GM19043 (cell line): ENCODE results near the gene TLX2.
A peak's percentile ranks its signal among the peaks of the same experiment; 100 is the strongest.

Source experiments
- ATAC-seq: cut with Tn5 transposase; IDR thresholded peaks from one replicate; pipeline ENCODE4 v1.9.1; 2021; ENCODE audit warnings: low read depth; ENCODE audit not compliant: unreplicated experiment

The TLX2 gene

GRCh38 chr2:74511104-74511989 lies 2.9 kb upstream of the TLX2 start:
- no peak for ATAC-seq

DNA sequence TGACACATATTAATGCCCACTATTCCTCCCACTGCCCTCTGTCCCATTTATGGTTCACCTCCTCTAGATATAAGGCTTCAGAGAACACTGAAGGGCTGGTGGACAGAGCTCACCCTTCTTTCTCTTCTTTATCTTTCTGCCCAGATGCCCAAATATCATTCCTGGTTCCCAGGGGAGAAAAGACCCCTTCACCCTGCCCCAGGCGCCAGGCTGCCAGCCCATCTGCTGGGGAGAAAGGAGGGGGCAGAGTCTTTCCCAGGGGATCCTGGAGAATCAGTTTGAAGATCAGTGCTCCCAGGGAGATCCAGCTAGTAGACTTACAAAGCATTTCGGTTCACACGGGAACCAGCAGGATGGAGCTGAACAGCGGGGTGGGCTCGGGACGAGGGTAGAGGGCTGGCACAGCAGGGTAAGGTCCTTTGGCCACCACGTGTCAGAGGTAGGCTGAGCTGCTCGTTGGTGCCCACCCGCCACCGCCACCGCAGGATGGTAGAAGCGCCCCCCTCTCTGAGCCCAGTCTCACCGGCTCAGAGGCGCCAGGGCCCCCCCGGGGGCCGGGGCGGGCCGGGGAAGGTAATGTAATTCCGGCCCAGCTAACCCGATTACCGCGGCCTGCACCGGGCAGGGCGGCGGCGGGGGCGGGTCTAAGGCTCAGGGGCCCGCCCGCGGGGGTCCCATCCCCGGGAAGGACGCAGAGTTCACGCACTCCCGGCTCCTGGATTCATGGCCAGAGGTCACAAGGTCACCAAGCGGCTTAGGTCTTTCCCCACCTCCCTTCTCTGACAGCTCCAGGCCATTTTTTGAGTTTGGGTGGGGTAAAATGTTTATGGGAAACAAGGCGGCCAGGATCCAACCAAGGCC lies 1.3 kb upstream of the TLX2 start:
- no peak for ATAC-seq

DNA sequence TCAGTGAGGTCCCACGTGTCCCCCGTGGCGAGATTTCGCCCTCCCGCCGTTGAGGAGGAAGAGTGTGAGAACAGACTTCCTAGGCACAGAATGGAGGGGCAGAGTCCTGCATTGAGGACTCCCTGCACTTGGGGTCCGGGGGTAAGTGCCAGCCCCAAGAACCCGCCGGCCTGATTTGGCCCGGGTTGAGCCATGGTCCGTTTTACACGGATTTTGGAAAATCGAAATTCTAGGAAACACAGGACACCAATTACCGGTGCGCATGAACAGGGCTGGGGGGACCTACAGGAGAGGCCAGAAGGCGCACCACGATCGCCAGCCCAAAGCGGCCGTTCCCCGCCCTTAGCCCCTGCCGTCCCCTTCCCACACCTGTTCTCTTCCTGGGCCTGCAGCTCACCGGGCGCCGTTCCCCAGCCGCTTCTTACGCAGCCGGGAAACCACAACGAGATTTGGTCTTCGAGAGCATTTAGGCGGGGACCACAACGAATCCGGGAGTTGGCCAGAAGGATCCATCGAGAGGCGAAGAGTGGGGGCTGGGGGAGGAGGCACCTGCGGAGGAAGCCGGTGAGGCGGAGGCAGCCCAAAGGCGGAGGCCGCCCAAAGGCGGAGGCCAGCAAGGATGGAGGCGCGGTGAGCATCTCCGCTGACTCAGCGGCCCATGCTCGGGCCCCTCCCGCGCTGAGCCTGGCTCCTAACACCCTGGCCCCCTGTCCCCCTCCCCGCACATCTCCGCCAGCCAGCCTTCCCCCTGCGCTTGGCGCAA lies 464 bp upstream of the TLX2 start:
- ATAC-seq, result no peak

- ATAC-seq, result no peak
These were observed 1.2 kb downstream of the TLX2 start for GRCh38 chr2:74515271-74515980.

GRCh38 chr2:74515981-74516633 lies 1.9 kb downstream of the TLX2 start:
- no peak for ATAC-seq

DNA sequence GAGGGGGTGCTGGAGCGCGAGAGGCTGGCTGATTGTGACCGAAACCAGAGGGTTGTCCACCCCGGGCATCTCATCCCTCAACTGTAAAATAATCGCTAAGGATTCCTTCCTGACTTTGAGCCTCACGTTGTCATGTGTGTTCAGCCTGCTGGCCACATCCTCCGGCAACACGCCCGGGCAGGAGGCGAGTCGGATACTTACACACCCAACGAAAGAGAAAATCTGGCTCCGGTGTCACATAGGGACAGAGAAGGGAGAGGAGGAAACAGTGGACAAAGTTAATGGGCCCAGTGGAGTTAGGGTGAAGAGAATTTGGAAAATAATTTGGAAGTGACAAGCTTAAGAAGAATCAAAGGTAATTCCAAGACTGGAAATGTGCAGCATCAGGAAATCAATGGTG lies 2.4 kb downstream of the TLX2 start:
- no peak for ATAC-seq

DNA sequence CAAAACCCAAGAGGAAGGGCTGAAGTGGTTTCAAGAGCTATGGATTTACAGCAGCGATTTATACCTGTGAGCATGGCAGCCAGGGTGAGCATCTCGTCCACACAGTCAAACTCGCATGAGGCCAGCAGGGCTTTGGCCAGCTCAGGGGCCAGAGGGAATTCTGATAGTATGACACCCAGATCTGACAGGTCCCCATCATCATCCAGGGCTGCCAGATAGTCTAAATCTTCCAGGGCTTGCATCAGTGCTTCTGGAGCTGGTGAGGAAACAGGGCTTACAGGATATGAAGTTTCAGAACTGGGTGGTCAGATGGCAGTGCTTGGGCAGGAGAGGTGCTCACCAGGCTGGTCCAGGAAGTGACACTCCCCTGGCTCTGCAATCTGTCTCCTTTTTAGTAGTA lies 8.3 kb downstream of the TLX2 start:
- ATAC-seq, result no peak

DNA sequence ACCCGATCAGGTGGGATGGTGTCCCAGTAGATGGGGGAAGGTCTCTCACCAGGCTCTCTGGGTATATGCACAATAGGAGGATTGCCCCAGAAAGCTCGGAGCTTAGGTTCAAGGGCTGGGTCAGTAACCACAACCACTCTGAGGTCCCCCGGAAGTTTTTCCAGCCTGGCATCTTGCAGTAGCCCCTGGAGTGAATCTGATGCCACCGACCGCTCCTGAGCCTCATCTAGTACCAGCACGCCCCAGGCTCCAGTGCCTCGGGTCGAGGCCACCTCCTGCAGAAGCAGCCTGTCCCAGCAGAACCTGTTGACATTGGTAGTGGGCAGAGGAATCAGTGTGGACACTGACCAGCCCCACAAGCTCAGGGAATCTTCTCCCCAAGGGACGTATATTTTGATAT lies 9.8 kb downstream of the TLX2 start:
- ATAC-seq, result no peak

DNA sequence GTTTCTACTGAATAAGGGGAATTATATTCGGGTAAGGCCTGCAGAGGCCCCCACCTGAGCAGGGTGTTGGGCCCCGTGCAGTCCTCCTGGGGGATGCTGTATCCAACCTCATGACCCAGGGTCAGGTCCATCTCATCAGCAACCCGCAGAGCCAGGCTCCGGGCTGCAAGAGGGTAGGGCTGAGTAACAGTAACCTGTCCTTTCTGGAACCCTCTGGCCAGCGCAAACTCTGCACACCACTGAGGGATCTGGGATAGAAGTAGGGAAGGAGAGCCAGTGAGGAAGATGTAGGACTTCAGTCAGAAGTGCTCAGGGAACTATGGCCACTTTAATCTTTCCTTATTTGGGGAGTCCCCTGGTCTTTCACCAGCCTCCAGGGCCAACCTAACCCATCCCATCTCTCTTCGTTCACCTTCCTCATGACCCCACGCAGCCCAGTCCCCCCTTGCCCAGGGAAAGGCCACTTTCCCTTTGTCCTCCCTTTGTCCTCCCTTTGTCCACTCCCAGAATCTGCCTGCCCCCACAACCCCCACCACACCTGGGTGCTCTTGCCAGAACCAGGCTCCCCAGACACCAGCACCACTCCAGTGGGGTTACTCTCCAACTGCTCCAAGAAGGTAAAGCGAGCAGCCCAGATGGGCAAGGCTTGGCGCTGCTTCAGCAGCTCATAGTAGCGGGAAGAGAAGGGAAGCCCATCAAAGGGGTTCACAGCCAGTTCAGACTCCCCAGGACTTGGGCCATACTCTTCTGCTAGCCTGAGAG lies 10.9 kb downstream of the TLX2 start:
- ATAC-seq, result no peak

DNA sequence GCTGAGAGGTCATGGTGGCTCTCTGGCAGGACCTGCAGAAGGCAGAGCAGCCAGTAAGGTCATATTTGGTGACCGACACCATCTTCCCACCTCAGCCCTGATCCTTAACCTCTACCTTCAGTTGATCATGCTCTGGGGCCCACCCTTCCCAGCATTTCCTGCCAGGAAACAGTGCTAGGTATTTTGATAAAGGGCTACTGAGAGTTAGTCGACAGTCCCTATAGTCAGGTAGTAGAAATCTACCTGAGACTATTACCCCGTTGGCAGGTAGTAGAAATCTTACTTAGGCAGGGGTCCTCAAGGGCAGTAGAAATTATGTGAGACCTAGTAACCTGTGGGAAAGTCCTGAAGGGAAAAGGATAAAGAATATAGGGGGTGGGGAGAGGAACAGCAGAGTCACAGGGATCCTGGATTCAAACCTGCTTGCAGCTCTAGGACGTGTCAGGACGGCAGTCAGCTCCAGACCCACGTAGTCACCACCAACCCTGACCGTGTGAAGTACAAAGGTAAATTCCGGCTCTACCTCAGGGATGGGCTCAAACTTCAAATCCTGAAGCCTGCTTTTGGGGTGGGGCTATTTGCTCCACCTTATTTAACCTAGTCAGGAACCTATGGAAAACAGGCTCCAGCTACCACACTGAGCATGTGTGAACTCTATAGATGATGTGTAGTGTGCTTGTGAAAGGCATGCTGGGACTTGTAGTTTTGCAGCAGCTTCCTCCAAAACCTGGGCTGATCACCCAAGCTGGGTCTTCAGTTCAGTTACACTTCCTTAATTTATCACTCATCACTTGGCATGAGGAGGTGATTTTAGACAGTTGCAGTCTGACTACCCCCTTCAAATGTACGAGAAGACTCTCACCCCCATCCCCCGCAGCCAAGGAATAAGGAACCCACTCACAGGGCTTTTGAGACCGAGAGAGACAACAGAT lies 11.7 kb downstream of the TLX2 start, which contains the start of gene DQX1:
Gene DQX1 (minus strand): TSS at position 515 of the 932 bp plus-strand sequence. CDS start 502 bp downstream, at position 13.
- ATAC-seq, result no peak

- no peak for ATAC-seq
These were observed 12.5 kb downstream of the TLX2 start for GRCh38 chr2:74526649-74527230.

DNA sequence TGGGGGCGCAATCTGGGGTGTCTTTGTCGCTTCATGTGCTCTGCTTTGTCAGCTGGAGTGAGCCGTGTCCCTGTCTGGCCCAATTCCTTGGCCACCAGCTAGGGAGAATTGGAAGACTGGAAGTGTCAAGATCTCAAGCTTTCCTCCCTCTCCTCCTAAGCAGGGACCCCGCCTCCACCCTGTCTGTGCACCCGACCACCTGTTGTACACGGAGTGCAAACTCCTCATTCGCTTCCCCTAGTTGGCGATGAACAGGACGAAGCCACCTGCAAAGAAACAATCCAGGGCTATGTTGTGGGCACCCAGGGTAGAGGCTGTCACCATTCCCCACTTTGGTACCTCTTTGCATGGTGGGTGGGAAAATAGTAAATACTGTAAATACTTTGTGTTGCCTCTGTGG lies 13.5 kb downstream of the TLX2 start:
- ATAC-seq, result no peak

DNA sequence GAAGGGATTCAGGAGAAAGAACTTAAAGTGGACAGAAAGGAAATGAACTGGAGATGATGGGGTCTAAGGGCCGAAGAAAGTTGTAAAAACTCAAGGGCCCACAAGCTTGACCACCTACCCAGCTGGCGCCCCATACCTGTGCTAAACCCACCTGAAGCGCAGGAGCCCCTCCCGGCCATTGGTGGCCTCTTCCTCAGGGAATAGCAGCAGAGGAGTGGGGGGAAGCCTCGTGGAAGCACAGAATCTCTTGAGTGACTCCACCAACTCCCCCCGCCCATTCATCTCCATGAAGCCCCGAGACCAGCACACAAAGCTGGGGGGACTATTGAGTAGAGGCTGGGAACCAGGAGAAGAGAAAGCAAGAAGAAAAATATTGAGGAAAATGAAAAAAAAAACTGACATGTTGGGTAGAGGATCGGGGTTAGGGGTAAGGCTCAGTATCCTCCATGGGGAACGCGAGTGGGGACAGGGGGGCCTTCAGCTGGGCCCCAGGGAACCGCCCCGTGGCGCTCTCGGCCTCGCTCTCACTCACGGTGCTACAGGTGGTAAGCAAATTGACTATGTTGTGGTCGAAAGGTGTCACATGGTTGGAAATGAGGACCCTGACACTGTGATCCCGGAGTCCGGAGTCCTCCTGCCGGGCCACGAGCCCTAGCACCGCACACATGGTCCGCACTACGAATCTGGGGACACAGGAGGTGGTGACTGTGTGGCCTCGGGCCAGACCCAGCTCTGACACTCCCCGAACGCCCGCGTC lies 14.5 kb downstream of the TLX2 start:
- ATAC-seq, result no peak

DNA sequence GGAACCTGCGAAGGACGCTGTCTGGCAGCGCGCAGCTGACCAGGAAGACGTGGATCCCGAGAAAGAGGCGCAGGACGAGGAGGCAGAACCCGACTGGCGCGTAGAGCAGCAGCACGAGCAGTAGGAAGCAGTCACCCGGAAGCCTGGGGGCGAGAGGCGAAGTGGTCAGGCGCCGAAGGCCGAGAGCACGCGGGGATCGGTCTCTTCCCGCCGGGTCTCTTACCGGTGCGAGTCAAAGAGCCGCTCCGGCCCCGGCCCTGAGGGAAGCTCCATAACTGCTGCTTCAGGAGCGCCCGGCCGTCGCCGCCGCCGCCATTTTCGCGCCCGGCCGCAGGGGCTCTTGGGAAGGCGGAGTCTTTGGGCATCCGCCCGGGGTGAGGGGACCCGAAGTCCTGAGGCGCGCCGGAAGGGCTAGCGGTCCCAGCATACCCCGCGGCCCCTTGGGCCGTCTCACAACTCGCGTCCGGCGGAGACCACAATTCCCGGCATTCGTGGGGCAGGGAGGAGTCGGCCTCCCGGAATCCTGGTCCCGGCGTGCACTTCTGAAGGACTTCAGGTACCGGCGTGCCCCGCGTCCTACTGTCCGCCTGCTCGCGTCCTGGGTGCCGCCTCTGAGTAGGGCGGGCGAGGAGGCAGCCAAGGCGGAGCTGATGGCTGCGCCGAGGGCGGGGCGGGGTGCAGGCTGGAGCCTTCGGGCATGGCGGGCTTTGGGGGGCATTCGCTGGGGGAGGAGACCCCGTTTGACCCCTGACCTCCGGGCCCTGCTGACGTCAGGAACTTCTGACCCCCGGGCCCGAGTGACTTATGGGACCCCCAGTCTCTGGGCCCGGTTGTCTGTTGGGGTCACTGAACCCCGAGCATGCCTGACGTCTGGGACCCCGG lies 15.3 kb downstream of the TLX2 start, which contains the start of the genes AUP1 and HTRA2:
Gene AUP1 (minus strand): TSS at position 350 of the 882 bp plus-strand sequence. CDS start 77 bp downstream, at position 273.
Gene HTRA2 (plus strand): TSS at position 577 of the 882 bp plus-strand sequence. CDS start 74 bp downstream, at position 651.
- peak; percentile 86 for ATAC-seq
